Mesendoderm (in vitro differentiated cells): ENCODE data around the gene PSMC1. TPM values are rescaled to one million over a fixed set of nuclear protein-coding genes. Genes with fewer than 3 reads are reported as not detected.
A peak's percentile ranks its signal among the peaks of the same experiment; 100 is the strongest.
"Not testable (repeated sequence)": the region's sequence is repeated elsewhere in the genome, so short reads cannot be mapped to it uniquely, and the experiment has no call there.

Experiments
- DNase-seq: peaks from one replicate; pipeline ENCODE4 v3.0.0; 2013
- H2AK5ac ChIP-seq: 2 replicates; pipeline ENCODE4 v1.6.1; 2013; ENCODE audit warnings: low read length, inconsistent platforms
- H2BK120ac ChIP-seq: 2 replicates; pipeline ENCODE4 v1.6.1; 2013; ENCODE audit warnings: low read depth, mild to moderate bottlenecking, low read length, moderate library complexity, mixed read lengths
- H2BK15ac ChIP-seq: replicated peaks from 2 replicates; pipeline ENCODE4 v1.6.1; 2013; ENCODE audit warnings: low read depth, mild to moderate bottlenecking, moderate library complexity
- H2BK5ac ChIP-seq: 2 replicates; pipeline ENCODE4 v1.6.1; 2013; ENCODE audit warnings: low read length, inconsistent platforms
- H3K18ac ChIP-seq: 2 replicates; pipeline ENCODE4 v1.6.1; 2013; ENCODE audit warnings: mild to moderate bottlenecking, low read length, mixed read lengths
- H3K23ac ChIP-seq: one replicate; pipeline ENCODE4 v1.6.1; 2013; ENCODE audit warnings: low read length
- H3K27ac ChIP-seq: 2 replicates; pipeline ENCODE4 v1.5.1; 2013; ENCODE audit warnings: low read depth, mild to moderate bottlenecking, inconsistent platforms, low read length, moderate library complexity
- H3K27me3 ChIP-seq: 2 replicates; pipeline ENCODE4 v1.6.1; 2013; ENCODE audit warnings: low read length, control low read depth, mild to moderate bottlenecking, inconsistent platforms; ENCODE audit not compliant: insufficient read depth, poor library complexity
- H3K36me3 ChIP-seq: 2 replicates; pipeline ENCODE4 v1.6.1; 2013; ENCODE audit warnings: low read length, inconsistent platforms; ENCODE audit not compliant: control insufficient read depth, insufficient read depth
- H3K4ac ChIP-seq: one replicate; pipeline ENCODE4 v1.6.1; 2013; ENCODE audit warnings: low read depth, mild to moderate bottlenecking, low read length, moderate library complexity
- H3K4me1 ChIP-seq: 2 replicates; pipeline ENCODE4 v1.6.1; 2013; ENCODE audit warnings: low read depth, low read length, inconsistent platforms; ENCODE audit not compliant: control insufficient read depth
- H3K4me2 ChIP-seq: 2 replicates; pipeline ENCODE4 v1.6.1; 2013; ENCODE audit warnings: low read length
- H3K4me3 ChIP-seq: 2 replicates; pipeline ENCODE4 v1.5.1; 2013; ENCODE audit warnings: mild to moderate bottlenecking, low read length
- H3K56ac ChIP-seq: one replicate; pipeline ENCODE4 v1.6.1; 2013; ENCODE audit warnings: low read length
- H3K79me1 ChIP-seq: 2 replicates; pipeline ENCODE4 v1.6.1; 2013; ENCODE audit warnings: low read length, inconsistent platforms
- H3K79me2 ChIP-seq: 2 replicates; pipeline ENCODE4 v1.6.1; 2013; ENCODE audit warnings: mild to moderate bottlenecking, low read length; ENCODE audit not compliant: control insufficient read depth, insufficient read depth
- H3K9ac ChIP-seq: 2 replicates; pipeline ENCODE4 v1.6.1; 2013; ENCODE audit warnings: low read length, inconsistent platforms
- H4K5ac ChIP-seq: one replicate; pipeline ENCODE4 v1.6.1; 2013; ENCODE audit warnings: low read length
- H4K8ac ChIP-seq: one replicate; pipeline ENCODE4 v1.6.1; 2013; ENCODE audit warnings: low read depth, mild to moderate bottlenecking, control low read depth, low read length, moderate library complexity
- WGBS: extraction: QIAGEN DNeasy Blood & Tissue Kit; methylation state at CpG from one replicate; pipeline ENCODE4 v1.1.7; 2013; ENCODE audit warnings: low lambda C conversion rate, missing lambda C conversion rate; ENCODE audit not compliant: insufficient coverage; ENCODE audit errors: extremely low coverage; 5-methylcytosine and 5-hydroxymethylcytosine counted together
- polyA plus RNA-seq, 2 experiments: library from polyadenylated mRNA; stranded (reverse); fragments of 200-250 nt; gene quantifications; one replicate each; pipeline ENCODE4 v1.2.3, GENCODE V29; 2013

The PSMC1 gene
- polyA plus RNA-seq (2013, experiment 1 of 2) = 135 TPM
- 143 TPM for polyA plus RNA-seq (2013, experiment 2 of 2)

GRCh38 chr14:90256354-90257131 lies at the start of gene PSMC1:
TSS of gene PSMC1 (plus strand) at chr14:90256553. CDS start at chr14:90256598, 45 bp downstream.
- Histone ChIP-seq H2AK5ac (no peak within 1 kb of the TSS), H2BK120ac (no peak within 1 kb of the TSS), H3K4me1 (no peaks in the 10 kb centered on the region), H3K79me1 (peaks cover 9% of the 10 kb centered on the region), H3K27ac (peak within 1 kb of the TSS; percentile 54), H3K79me2 (peaks cover 27% of the 10 kb centered on the region), H4K5ac (peak within 1 kb of the TSS; percentile 99), H3K4me3 (peak within 1 kb of the TSS; percentile 96), H3K9ac (peak within 1 kb of the TSS; percentile 98), H2BK15ac (no peak within 1 kb of the TSS), H3K36me3 (peaks cover 4% of the 10 kb centered on the region), H3K27me3 (no peaks in the 10 kb centered on the region), H3K4me2 (peak within 1 kb of the TSS; percentile 97), H3K23ac (peak within 1 kb of the TSS; percentile 74), H2BK5ac (no peak within 1 kb of the TSS), H4K8ac (peak within 1 kb of the TSS; percentile 94), H3K56ac (peak within 1 kb of the TSS; percentile 97), H3K4ac (peak within 1 kb of the TSS; percentile 82), H3K18ac (peak within 1 kb of the TSS; percentile 52)
- DNase-seq = peak; percentile 97
- WGBS = no CpG with 5 or more reads among the region's 55 CpGs

GRCh38 chr14:90213099-90213748 lies 43.1 kb upstream of the PSMC1 start:
- Histone ChIP-seq H2BK120ac (no peak overlapping the region), H3K36me3 (no peaks in the 10 kb centered on the region), H3K27me3 (no peaks in the 10 kb centered on the region), H2AK5ac (no peak overlapping the region), H2BK5ac (no peak overlapping the region), H3K56ac (no peak overlapping the region), H3K4me3 (no peak overlapping the region), H3K18ac (no peak overlapping the region), H3K4me2 (no peak overlapping the region), H3K9ac (no peak overlapping the region), H4K8ac (no peak overlapping the region), H3K4ac (no peak overlapping the region), H3K27ac (no peak overlapping the region), H3K4me1 (no peaks in the 10 kb centered on the region), H3K79me2 (no peaks in the 10 kb centered on the region), H3K23ac (no peak overlapping the region), H4K5ac (no peak overlapping the region), H2BK15ac (no peak overlapping the region), H3K79me1 (no peaks in the 10 kb centered on the region)
- DNase-seq = no peak
- WGBS = no CpG with 5 or more reads among the region's 7 CpGs

GRCh38 chr14:90228478-90228877 lies 27.9 kb upstream of the PSMC1 start:
- H3K4me2 ChIP-seq = no peak overlapping the region
- WGBS = no CpG with 5 or more reads among the region's 4 CpGs

GRCh38 chr14:90229942-90230341 lies 26.4 kb upstream of the PSMC1 start:
- H3K4me1 ChIP-seq, H3K23ac ChIP-seq, H3K27me3 ChIP-seq, H3K18ac ChIP-seq, H2BK15ac ChIP-seq, H4K5ac ChIP-seq, H4K8ac ChIP-seq, H3K9ac ChIP-seq, H3K79me1 ChIP-seq, H3K36me3 ChIP-seq, H3K4me2 ChIP-seq, H2BK5ac ChIP-seq, H3K79me2 ChIP-seq, H3K27ac ChIP-seq, H2AK5ac ChIP-seq, DNase-seq, H3K4me3 ChIP-seq, H3K4ac ChIP-seq, H3K56ac ChIP-seq, H2BK120ac ChIP-seq: not testable (repeated sequence)
- no CpG with 5 or more reads among the region's 1 CpG for WGBS

More at GRCh38 chr14:90228478-90228877, 27.9 kb upstream of the PSMC1 start:
- Histone ChIP-seq H3K18ac (no peak overlapping the region), H3K23ac (no peak overlapping the region), H3K27ac (no peak overlapping the region), H3K56ac (no peak overlapping the region), H3K9ac (no peak overlapping the region), H2BK120ac (no peak overlapping the region), H3K79me2 (no peaks in the 10 kb centered on the region), H4K5ac (no peak overlapping the region), H3K79me1 (no peaks in the 10 kb centered on the region), H2BK15ac (no peak overlapping the region), H3K4ac (no peak overlapping the region), H3K36me3 (no peaks in the 10 kb centered on the region), H4K8ac (no peak overlapping the region), H2AK5ac (no peak overlapping the region), H3K4me3 (no peak overlapping the region), H3K27me3 (no peaks in the 10 kb centered on the region), H2BK5ac (no peak overlapping the region), H3K4me1 (no peaks in the 10 kb centered on the region)
- DNase-seq = no peak

GRCh38 chr14:90235179-90235976 lies 21.0 kb upstream of the PSMC1 start:
- Histone ChIP-seq H3K56ac (peak overlapping the region; percentile 2), H3K27ac (no peak overlapping the region), H3K79me1 (no peaks in the 10 kb centered on the region), H3K27me3 (no peaks in the 10 kb centered on the region), H3K18ac (no peak overlapping the region), H2BK15ac (no peak overlapping the region), H2BK120ac (no peak overlapping the region), H4K5ac (no peak overlapping the region), H3K4me2 (no peak overlapping the region), H3K4me1 (no peaks in the 10 kb centered on the region), H3K36me3 (no peaks in the 10 kb centered on the region), H3K4me3 (no peak overlapping the region), H3K9ac (no peak overlapping the region), H4K8ac (no peak overlapping the region), H2BK5ac (peak overlapping the region; percentile 0), H2AK5ac (no peak overlapping the region), H3K79me2 (no peaks in the 10 kb centered on the region), H3K23ac (no peak overlapping the region), H3K4ac (no peak overlapping the region)
- peak; percentile 83 for DNase-seq
- no CpG with 5 or more reads among the region's 25 CpGs for WGBS
